ENCODE results near the gene COA7. TPM values are rescaled to one million over a fixed set of nuclear protein-coding genes. Genes with fewer than 3 reads are reported as not detected.

The COA7 gene
- total RNA-seq, 4 donors from 2014 or later = 5.7 to 14.8 (median 12.7) TPM

DNA sequence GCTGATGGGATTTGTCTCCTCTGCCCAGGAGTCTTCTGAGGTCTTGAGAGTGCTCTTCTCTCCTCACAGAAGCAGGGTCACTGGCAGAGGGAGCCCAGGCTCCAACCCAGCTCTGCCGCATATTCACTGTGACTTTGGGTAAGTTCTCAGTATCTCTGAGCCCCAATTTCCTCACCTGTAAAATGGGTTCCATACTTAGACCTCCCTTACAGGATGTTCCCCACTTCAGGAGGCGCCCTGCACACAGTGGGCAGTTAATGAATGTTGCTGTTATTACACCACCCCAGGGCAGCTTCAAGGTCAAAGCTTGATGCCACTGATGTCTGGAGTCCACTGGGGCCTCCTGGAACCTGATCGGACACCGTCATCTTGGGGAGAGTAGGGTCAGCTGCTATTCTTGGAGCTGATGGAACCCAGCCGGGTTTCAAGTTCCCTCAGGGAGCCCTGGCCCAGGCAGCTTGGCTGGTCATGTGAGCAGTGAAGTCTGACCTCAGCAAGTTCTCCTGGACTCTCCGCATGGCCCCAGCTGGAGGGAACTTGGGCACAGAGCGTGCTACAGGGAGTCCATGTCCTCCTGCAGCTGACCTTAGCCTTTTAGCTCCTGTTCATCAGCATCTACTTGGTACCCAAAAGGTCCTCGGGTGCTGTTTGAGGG is 21.8 kb downstream of the COA7 start:
- Histone ChIP-seq H3K27ac (no peak overlapping the region), H3K4me1 (no peaks in the 10 kb centered on the region), H3K4me3 (no peak overlapping the region), H3K36me3 (no peaks in the 10 kb centered on the region), H3K27me3 (no peaks in the 10 kb centered on the region), H3K9me3 (no peaks in the 10 kb centered on the region)
- WGBS = 85% methylated on average over 6 of the region's 8 CpGs
- DNase-seq (ENCODE audit: low spot score in 2 of 2) = no peak
- no peak for TF ChIP-seq POLR2A (IDR thresholded peaks at IDR 0.05)
- TF ChIP-seq EP300 (IDR thresholded peaks at IDR 0.05) = no peak
- TF ChIP-seq POLR2AphosphoS5 (IDR thresholded peaks at IDR 0.05) = no peak
- TF ChIP-seq, protein P1, sequence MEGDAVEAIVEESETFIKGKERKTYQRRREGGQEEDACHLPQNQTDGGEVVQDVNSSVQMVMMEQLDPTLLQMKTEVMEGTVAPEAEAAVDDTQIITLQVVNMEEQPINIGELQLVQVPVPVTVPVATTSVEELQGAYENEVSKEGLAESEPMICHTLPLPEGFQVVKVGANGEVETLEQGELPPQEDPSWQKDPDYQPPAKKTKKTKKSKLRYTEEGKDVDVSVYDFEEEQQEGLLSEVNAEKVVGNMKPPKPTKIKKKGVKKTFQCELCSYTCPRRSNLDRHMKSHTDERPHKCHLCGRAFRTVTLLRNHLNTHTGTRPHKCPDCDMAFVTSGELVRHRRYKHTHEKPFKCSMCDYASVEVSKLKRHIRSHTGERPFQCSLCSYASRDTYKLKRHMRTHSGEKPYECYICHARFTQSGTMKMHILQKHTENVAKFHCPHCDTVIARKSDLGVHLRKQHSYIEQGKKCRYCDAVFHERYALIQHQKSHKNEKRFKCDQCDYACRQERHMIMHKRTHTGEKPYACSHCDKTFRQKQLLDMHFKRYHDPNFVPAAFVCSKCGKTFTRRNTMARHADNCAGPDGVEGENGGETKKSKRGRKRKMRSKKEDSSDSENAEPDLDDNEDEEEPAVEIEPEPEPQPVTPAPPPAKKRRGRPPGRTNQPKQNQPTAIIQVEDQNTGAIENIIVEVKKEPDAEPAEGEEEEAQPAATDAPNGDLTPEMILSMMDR (IDR thresholded peaks at IDR 0.05) = no peak

- Histone ChIP-seq H3K27me3 (no peaks in the 10 kb centered on the region), H3K4me3 (no peak overlapping the region), H3K9me3 (no peaks in the 10 kb centered on the region), H3K27ac (no peak overlapping the region), H3K4me1 (no peaks in the 10 kb centered on the region), H3K36me3 (no peaks in the 10 kb centered on the region)
- TF ChIP-seq, protein P1 (IDR thresholded peaks at IDR 0.05) = no peak
- TF ChIP-seq POLR2AphosphoS5 (IDR thresholded peaks at IDR 0.05) = no peak
- TF ChIP-seq POLR2A (IDR thresholded peaks at IDR 0.05) = no peak
- TF ChIP-seq EP300 (IDR thresholded peaks at IDR 0.05) = no peak
- 74% methylated on average over 6 of the region's 6 CpGs for WGBS
- DNase-seq (ENCODE audit: low spot score in 2 of 2) = no peak
Observed at GRCh38 chr1:52674497-52675384, 23.4 kb downstream of the COA7 start.

- H3K9me3 ChIP-seq = no peaks in the 10 kb centered on the region
- H3K27ac ChIP-seq = no peak overlapping the region
- no peak for DNase-seq (ENCODE audit: low spot score in 2 of 2)
- H3K36me3 ChIP-seq = no peaks in the 10 kb centered on the region
- WGBS = 96% methylated on average over 4 of the region's 4 CpGs
- TF ChIP-seq, protein P1 (IDR thresholded peaks at IDR 0.05) = no peak
- TF ChIP-seq POLR2AphosphoS5 (IDR thresholded peaks at IDR 0.05) (no peak), EP300 (IDR thresholded peaks at IDR 0.05) (no peak), POLR2A (IDR thresholded peaks at IDR 0.05) (no peak)
- no peaks in the 10 kb centered on the region for H3K4me1 ChIP-seq
- H3K4me3 ChIP-seq = no peak overlapping the region
- H3K27me3 ChIP-seq = no peaks in the 10 kb centered on the region
Observed at GRCh38 chr1:52673513-52673912, 24.6 kb downstream of the COA7 start.

- no peak for DNase-seq (ENCODE audit: low spot score in 2 of 2)
- Histone ChIP-seq H3K4me1 (no peaks in the 10 kb centered on the region), H3K27me3 (no peaks in the 10 kb centered on the region), H3K9me3 (no peaks in the 10 kb centered on the region), H3K27ac (no peak overlapping the region), H3K36me3 (no peaks in the 10 kb centered on the region), H3K4me3 (no peak overlapping the region)
- WGBS = 14% methylated on average over 1 of the region's 1 CpG
- TF ChIP-seq POLR2AphosphoS5 (IDR thresholded peaks at IDR 0.05) (no peak), EP300 (IDR thresholded peaks at IDR 0.05) (no peak), POLR2A (IDR thresholded peaks at IDR 0.05) (no peak)
- TF ChIP-seq, protein P1 (IDR thresholded peaks at IDR 0.05) = no peak
Observed at GRCh38 chr1:52672946-52673345, 25.2 kb downstream of the COA7 start.

GRCh38 chr1:52670604-52671003 is 27.5 kb downstream of the COA7 start:
- 81% methylated on average over 2 of the region's 2 CpGs for WGBS
- DNase-seq (ENCODE audit: low spot score in 2 of 2) = no peak

More at GRCh38 chr1:52670604-52671003, 27.5 kb downstream of the COA7 start:
- H3K27me3 ChIP-seq = no peaks in the 10 kb centered on the region
- TF ChIP-seq POLR2A (IDR thresholded peaks at IDR 0.05) = no peak
- TF ChIP-seq POLR2AphosphoS5 (IDR thresholded peaks at IDR 0.05) = no peak
- H3K36me3 ChIP-seq = no peaks in the 10 kb centered on the region
- H3K27ac ChIP-seq = no peak overlapping the region
- no peak overlapping the region for H3K4me3 ChIP-seq
- no peaks in the 10 kb centered on the region for H3K4me1 ChIP-seq
- no peaks in the 10 kb centered on the region for H3K9me3 ChIP-seq

Measured in suprapubic skin (tissue), 4 donors.